ENCODE results near the gene ACTR6.

The ACTR6 gene

DNA sequence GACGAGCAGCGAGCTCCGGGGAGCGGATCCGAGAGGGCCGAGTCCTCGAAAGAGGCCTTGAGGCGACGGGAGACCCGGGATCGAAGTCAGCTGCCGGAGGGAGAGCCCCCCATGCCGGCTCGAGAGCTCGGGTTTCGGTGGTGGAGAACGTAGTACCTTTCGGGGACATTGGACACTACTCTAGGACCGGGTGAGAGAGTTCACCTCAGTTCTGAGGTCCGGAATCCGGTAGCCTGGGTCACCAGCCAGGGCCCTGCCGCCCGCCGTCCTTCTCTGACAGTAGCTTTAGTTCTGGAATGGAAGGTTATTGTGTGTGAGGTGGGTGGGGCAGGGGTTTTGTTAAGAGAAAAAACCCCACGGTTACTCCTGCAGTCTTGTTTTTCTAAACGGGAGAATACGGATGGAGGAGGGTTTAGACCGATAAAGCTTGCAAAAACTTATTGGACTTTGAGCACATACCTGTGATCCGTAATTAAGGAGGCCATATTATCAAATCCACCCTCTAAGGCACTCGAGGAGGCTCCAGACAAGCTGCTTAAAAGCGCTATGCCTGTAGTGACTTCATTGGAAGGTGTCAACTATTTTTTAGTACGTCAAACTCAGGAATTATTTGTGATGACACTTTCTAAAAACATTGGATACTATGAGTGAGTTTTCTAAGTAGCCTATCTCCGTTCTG, 67.1 kb downstream of the ACTR6 start:
- peak; percentile 19 for DNase-seq (ENCODE audit: low spot score)

DNA sequence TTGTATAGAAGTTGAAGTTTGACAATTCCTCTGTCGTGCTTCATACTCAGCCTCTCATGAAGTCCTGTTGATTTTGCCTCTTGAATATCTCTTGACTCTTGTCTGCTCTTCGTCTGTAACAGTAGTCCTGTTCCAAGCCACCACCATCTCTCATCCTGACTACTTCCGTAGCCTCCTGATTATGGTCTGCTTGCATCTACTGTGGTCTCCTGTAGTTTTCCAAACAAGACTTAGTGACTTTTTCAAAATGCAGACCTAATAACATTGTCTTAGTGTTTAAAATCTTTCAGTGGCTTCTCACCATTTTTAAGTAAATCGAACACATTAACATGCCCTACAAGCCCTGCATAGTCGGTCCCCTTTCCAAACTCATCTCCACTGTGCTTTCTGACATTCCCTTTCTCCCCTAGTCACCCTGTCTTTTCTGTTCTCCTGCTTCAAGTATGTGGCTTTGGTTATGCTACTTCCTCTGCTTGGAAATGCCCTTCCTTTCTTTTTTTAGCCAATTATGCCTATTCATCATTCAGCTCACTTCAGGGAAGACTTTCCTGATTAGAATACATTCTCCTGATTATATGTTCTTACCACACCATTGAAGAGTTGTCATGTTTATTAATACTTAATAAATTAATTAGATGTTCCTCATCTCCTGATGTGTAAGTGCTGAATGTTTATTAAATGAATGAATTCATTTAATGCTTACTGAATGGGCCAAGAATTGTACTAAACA, 68.4 kb downstream of the ACTR6 start:
- DNase-seq (ENCODE audit: low spot score), result peak; percentile 13

DNA sequence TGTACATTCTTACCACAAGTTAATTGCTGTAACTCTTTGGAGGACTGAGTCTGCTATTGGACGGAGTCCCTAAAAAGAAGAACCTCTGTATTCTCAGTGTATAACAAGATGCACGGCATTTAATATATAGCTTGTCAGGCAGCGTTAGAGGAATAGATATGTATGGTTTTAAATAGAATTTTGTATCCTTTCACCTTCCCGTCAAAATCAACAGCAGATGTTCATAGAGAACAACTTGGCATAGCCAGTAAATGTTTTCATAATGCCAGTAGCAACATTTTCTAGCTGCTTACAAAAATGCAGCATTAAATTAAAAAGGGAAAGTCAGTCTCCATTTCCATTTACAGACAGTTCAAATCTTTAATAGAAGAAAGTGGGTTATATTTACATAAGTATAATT, 73.2 kb downstream of the ACTR6 start:
- DNase-seq (ENCODE audit: low spot score), result no peak

All from pons (tissue), 1 donor.